Thyroid gland (tissue), 4 donors: ENCODE measurements around the gene EDAR. TPM values are rescaled to one million over a fixed set of nuclear protein-coding genes. Genes with fewer than 3 reads are reported as not detected.

Experiments
- DNase-seq, 2 donors: peaks; one replicate each; pipeline ENCODE4 v3.0.0-alpha.2; 2019
- H3K27ac ChIP-seq, 3 donors: fragments of 200-600 bp; sonication (generic); 1 replicate in 2 of 3; 2 replicates in 1 of 3; pipeline ENCODE4 v1.5.1; 2016 to 2019; ENCODE audit warnings: mild to moderate bottlenecking in 1 of 3, moderate library complexity in 1 of 3
- H3K27me3 ChIP-seq: fragments of 200-600 bp; sonication (generic); one replicate; pipeline ENCODE4 v1.5.1; 2019
- H3K36me3 ChIP-seq, 2 donors: fragments of 200-600 bp; sonication (generic); one replicate each; pipeline ENCODE4 v1.5.1; 2016 to 2019
- H3K4me1 ChIP-seq, 2 donors: fragments of 200-600 bp; sonication (generic); one replicate each; pipeline ENCODE4 v1.5.1; 2017 to 2019
- H3K4me3 ChIP-seq, 3 donors: fragments of 200-600 bp; sonication (generic); replicated peaks in 1 of 3; 1 replicate in 2 of 3; 2 replicates in 1 of 3; pipeline ENCODE4 v1.5.1; 2016; ENCODE audit warnings: mild to moderate bottlenecking in 1 of 3
- H3K9me3 ChIP-seq: fragments of 200-600 bp; sonication (generic); one replicate; pipeline ENCODE4 v1.5.1; 2017
- POLR2A ChIP-seq, 2 donors: fragments of 450-650 bp; IDR thresholded peaks; one replicate each; pipeline ENCODE4 v1.6.1; 2017; ENCODE audit warnings: antibody characterized with exemption in 2 of 2, mild to moderate bottlenecking in 2 of 2, moderate library complexity in 1 of 2
- WGBS, 2 donors: methylation state at CpG; one replicate each; pipeline ENCODE4 v1.1.5; 2017; 5-methylcytosine and 5-hydroxymethylcytosine counted together
- intact Hi-C: fragments of 100-400 bp; cut with DNase I; formaldehyde crosslinking; loops from one replicate; pipeline ENCODE4 v1.15.1; 2023
- total RNA-seq, 4 donors: library from RNA; depleted of rRNA; stranded (reverse); fragments of >200 nt; gene quantifications; one replicate each; pipeline ENCODE4 v1.2.3, GENCODE V29; 2016
- TF ChIP-seq, protein P1 (sequence below), 6 experiments: fragments of 200-600 bp in 3 of 6; fragments of 450-650 bp in 3 of 6; sonication (generic) in 3 of 6; IDR thresholded peaks; one replicate each; pipeline ENCODE4 v1.5.1; 2016 to 2019; ENCODE audit warnings: antibody characterized with exemption in 6 of 6, mild to moderate bottlenecking in 2 of 6, inconsistent platforms in 1 of 6, moderate library complexity in 1 of 6

EDAR gene
- total RNA-seq, 4 donors from 2014 or later = not detected

DNA sequence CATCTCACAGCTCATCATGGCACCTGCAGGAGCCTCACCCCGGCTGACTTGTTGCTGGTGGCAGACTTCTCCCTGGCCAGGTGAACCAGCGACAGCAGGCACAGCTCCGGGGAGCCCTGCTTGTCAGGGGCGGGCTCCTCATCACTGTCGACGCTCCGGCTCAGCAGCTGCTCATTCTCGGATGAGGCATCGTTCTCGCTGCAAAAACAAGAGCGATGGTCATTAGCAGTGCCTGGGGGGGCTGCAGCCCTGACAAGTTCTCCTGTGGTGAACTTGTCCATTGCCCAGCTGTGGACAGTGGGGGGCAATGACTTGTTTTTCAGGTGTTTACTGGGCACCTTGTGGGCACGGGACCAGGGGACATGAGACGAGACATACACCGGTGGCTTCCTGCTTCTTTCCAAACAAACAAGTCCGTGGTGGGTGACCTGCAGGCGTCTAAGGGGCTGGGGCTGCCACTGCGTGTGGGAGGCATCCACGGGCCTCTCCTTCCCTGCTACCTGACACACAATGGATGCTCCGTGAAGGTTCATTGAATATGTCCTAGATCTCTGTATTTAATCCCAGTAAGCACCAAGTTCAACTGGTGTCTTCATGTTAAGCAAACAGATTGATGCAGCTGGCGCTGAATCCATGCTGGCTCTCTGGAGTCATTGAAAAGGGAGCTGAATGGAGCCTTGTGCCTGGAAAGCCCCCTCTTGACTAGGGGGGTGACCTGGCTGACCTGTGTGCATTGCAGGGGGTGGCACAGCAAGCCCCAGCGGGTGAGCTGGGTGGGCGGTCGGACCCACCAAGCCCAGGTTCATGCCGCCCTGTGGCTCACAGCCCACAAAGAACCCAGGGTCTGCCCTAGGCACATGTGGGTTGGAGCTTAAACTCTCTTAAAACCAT lies 81.0 kb downstream of the EDAR start:
- TF ChIP-seq, protein P1, sequence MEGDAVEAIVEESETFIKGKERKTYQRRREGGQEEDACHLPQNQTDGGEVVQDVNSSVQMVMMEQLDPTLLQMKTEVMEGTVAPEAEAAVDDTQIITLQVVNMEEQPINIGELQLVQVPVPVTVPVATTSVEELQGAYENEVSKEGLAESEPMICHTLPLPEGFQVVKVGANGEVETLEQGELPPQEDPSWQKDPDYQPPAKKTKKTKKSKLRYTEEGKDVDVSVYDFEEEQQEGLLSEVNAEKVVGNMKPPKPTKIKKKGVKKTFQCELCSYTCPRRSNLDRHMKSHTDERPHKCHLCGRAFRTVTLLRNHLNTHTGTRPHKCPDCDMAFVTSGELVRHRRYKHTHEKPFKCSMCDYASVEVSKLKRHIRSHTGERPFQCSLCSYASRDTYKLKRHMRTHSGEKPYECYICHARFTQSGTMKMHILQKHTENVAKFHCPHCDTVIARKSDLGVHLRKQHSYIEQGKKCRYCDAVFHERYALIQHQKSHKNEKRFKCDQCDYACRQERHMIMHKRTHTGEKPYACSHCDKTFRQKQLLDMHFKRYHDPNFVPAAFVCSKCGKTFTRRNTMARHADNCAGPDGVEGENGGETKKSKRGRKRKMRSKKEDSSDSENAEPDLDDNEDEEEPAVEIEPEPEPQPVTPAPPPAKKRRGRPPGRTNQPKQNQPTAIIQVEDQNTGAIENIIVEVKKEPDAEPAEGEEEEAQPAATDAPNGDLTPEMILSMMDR (IDR thresholded peaks at IDR 0.05) = no peak
- no peak for TF ChIP-seq POLR2A (IDR thresholded peaks at IDR 0.05)
- H3K27me3 ChIP-seq = no peaks in the 10 kb centered on the region
- no peaks in the 10 kb centered on the region for H3K4me1 ChIP-seq
- 79 to 84% methylated on average over 16 to 22 of the region's 24 CpGs for WGBS, 2 donors
- intact Hi-C loops = no loop called here
- H3K36me3 ChIP-seq = no peaks in the 10 kb centered on the region
- H3K9me3 ChIP-seq = no peaks in the 10 kb centered on the region
- no peak for DNase-seq
- no peak overlapping the region for H3K4me3 ChIP-seq
- no peak overlapping the region for H3K27ac ChIP-seq

DNA sequence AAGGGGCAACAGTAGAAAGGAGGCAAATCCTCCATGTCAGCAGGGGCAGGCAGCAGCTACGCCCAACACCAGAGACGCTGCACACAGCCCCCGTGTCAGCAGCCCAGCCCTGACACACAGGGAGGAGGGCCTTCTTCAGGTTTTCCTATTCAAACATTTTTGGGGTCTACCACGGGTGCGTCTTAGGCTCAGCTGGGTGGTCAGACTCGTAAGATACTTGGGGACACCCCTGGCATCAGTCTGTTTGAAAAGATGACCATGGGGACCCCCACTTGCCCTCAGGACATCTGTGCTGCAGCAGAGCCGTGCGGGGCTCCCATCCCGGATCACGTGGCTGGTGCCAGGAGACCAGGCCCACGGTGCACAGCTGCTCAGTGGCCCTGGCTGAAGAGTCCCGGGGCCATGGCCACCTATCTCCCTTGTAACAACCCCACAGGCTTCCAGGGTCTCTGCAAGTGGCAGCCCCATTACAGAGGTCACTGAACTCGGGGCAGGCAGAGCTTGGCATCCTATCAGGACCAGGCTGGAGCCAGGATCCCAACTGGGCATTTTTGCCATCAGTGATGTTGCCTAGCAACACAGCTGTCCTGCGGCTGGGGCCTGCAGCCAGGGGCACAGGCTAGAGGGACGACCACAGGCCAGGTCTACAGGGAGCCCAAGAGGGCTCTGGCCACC lies 82.5 kb downstream of the EDAR start:
- WGBS, 2 donors = 75 to 76% methylated on average over 7 to 10 of the region's 15 CpGs
- Histone ChIP-seq H3K27ac (no peak overlapping the region), H3K36me3 (no peaks in the 10 kb centered on the region), H3K4me3 (no peak overlapping the region), H3K9me3 (no peaks in the 10 kb centered on the region), H3K4me1 (no peaks in the 10 kb centered on the region), H3K27me3 (no peaks in the 10 kb centered on the region)
- intact Hi-C loops = no loop called here
- no peak for DNase-seq
- TF ChIP-seq, protein P1 (IDR thresholded peaks at IDR 0.05) = no peak
- TF ChIP-seq POLR2A (IDR thresholded peaks at IDR 0.05) = no peak

DNA sequence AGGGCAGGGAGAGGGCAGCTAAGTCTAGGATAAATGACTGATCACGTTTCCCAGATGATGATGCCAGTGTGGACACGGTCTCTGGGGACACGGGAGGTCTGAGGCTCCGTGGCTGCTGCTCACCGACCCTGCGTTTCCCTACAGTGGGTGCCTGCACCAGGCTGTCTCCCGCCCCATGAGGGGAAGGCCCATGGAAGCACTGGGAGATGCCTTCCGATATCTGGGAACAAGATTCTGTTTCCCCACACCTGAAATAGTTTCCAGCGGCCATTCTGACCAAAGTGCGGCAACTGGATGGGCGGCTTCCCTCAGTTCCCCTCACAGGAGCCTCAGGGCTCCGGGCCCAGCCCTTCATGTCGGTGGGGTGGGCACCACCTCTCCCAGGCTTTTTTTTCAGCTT lies 83.1 kb downstream of the EDAR start:
- 76 to 84% methylated on average over 10 to 13 of the region's 13 CpGs for WGBS, 2 donors
- H3K4me3 ChIP-seq = no peak overlapping the region
- no peak overlapping the region for H3K27ac ChIP-seq
- no peaks in the 10 kb centered on the region for H3K36me3 ChIP-seq
- H3K4me1 ChIP-seq = no peaks in the 10 kb centered on the region
- TF ChIP-seq POLR2A (IDR thresholded peaks at IDR 0.05) = no peak
- TF ChIP-seq, protein P1 (IDR thresholded peaks at IDR 0.05) = no peak
- no peaks in the 10 kb centered on the region for H3K27me3 ChIP-seq
- no peaks in the 10 kb centered on the region for H3K9me3 ChIP-seq
- intact Hi-C loops = no loop called here
- no peak for DNase-seq

DNA sequence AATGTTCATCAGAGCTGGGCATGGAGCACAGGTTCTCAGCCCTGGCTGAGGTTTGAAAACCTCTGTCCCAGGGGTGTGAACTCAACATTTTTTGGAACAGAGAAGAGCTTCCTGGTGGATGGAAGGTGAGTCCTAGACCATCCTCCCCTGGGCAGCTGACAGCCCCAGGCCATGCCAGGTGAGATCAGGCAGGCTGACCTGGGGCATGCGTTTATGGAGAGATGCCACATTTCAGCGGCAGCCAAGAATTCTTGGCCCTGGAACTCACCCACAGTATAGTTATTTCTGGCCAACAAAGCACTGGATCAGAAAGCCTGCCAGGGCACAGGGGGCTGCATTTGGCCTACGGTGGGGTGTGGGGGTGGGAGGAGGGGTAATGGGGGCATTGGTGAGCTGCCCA lies 83.8 kb downstream of the EDAR start:
- DNase-seq = peak; percentile 39 to 74
- 25 to 39% methylated on average over 3 of the region's 3 CpGs for WGBS, 2 donors
- intact Hi-C loops = no loop called here
- H3K4me1 ChIP-seq = no peaks in the 10 kb centered on the region
- TF ChIP-seq, protein P1 (IDR thresholded peaks at IDR 0.05) = no peak
- no peak for TF ChIP-seq POLR2A (IDR thresholded peaks at IDR 0.05)
- no peaks in the 10 kb centered on the region for H3K36me3 ChIP-seq
- H3K27ac ChIP-seq = no peak overlapping the region
- no peaks in the 10 kb centered on the region for H3K9me3 ChIP-seq
- no peak overlapping the region for H3K4me3 ChIP-seq
- H3K27me3 ChIP-seq = no peaks in the 10 kb centered on the region

DNA sequence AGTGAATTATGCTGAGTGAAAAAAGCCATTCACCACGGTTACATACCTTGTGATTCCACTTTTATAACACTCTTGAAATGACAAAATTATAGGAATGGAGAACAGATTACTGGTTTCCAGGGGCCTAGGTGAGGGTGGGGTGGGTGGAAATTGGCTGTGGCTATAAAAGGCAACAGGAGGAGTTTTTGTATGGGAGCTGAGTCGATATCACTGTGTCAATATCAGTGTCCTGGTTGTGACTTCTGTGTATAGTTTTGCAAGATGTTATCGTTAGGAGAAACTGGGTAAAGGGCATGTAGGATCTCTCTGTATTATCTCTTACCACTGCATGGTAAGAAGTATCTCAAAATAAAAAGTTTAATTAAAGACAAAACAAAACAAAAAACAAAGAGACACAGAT lies 84.3 kb downstream of the EDAR start:
- WGBS, 2 donors = 81 to 87% methylated on average over 3 of the region's 3 CpGs
- TF ChIP-seq, protein P1 (IDR thresholded peaks at IDR 0.05) = no peak
- no peak for TF ChIP-seq POLR2A (IDR thresholded peaks at IDR 0.05)
- Histone ChIP-seq H3K36me3 (no peaks in the 10 kb centered on the region), H3K27me3 (no peaks in the 10 kb centered on the region), H3K4me1 (no peaks in the 10 kb centered on the region), H3K9me3 (no peaks in the 10 kb centered on the region), H3K27ac (no peak overlapping the region), H3K4me3 (no peak overlapping the region)
- intact Hi-C loops = no loop called here
- DNase-seq = no peak
